Activated T-helper 2 cell treated with anti-CD3 and anti-CD28 coated beads, Interferon-gamma antibody, Interleukin-2, Interleukin-4, amounts not matched to agents 10 μg/mL and 5 μg/mL and 100 μg/mL, durations not matched to agents 14 hours and 24 hours and 36 hours (primary cell): ENCODE results near the gene PLXDC2. TPM values are rescaled to one million over a fixed set of nuclear protein-coding genes. Genes with fewer than 3 reads are reported as not detected.
"Not testable (repeated sequence)": the region's sequence is repeated elsewhere in the genome, so short reads cannot be mapped to it uniquely, and the experiment has no call there.

Source experiments
- DNase-seq: peaks from one replicate; pipeline ENCODE4 v3.0.0; 2021; ENCODE audit warnings: low spot score
- H3K27ac Mint-ChIP-seq: one replicate; pipeline ENCODE4 v1.8.0; 2021; ENCODE audit warnings: mixed read lengths
- H3K27me3 Mint-ChIP-seq: one replicate; pipeline ENCODE4 v1.8.0; 2021; ENCODE audit warnings: low read depth, mixed read lengths
- H3K36me3 Mint-ChIP-seq: one replicate; pipeline ENCODE4 v1.8.0; 2021; ENCODE audit warnings: low read depth, mixed read lengths
- H3K4me1 Mint-ChIP-seq: one replicate; pipeline ENCODE4 v1.8.0; 2021; ENCODE audit warnings: low read depth, mixed read lengths
- H3K4me3 Mint-ChIP-seq: one replicate; pipeline ENCODE4 v1.8.0; 2021; ENCODE audit warnings: low read depth, mild to moderate bottlenecking, moderate library complexity, mixed read lengths
- H3K9me3 Mint-ChIP-seq: one replicate; pipeline ENCODE4 v1.8.0; 2021; ENCODE audit warnings: mixed read lengths
- intact Hi-C: fragments of 100-400 bp; cut with micrococcal nuclease; formaldehyde crosslinking; loops from one replicate; pipeline ENCODE4 v1.15.1; 2023
- total RNA-seq: library from RNA; stranded (reverse); gene quantifications from 2 replicates; pipeline ENCODE4 v1.2.3, GENCODE V29; 2022

PLXDC2 gene
- total RNA-seq, 1 donor from 2014 or later, result not detected

DNA sequence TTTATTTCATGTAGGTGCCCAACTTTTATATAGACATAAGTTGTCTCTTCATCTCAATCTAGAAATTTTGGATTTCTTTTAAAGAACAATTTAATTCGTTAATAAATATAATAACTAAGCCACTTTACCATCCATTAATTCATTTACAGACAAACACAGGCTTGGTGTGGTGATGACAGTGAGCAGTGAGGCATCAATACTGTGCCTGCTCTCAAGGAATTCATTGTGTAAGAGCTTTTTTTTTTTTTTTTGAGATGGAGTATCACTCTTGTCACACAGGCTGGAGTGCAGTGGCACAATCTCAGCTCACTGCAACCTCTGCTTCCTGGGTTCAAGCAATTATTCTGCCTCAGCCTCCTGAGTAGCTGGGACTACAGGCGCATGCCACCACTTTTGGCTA is 185.8 kb downstream of the PLXDC2 start:
- H3K4me3 Mint-ChIP-seq, H3K4me1 Mint-ChIP-seq, intact Hi-C loops, DNase-seq, H3K36me3 Mint-ChIP-seq, H3K27me3 Mint-ChIP-seq, H3K27ac Mint-ChIP-seq: not testable (repeated sequence)
- H3K9me3 Mint-ChIP-seq, result peaks cover 11% of the 10 kb centered on the region

GRCh38 chr10:20002657-20003056 is 186.4 kb downstream of the PLXDC2 start:
- Mint-ChIP-seq H3K4me3 (no peak overlapping the region), H3K27ac (no peak overlapping the region), H3K9me3 (peaks cover 11% of the 10 kb centered on the region), H3K36me3 (no peaks in the 10 kb centered on the region), H3K27me3 (no peaks in the 10 kb centered on the region), H3K4me1 (no peaks in the 10 kb centered on the region)
- DNase-seq, result no peak
- intact Hi-C loops, result no loop called here

GRCh38 chr10:20004087-20004523 is 187.9 kb downstream of the PLXDC2 start:
- intact Hi-C loops, result no loop called here
- no peak for DNase-seq
- no peaks in the 10 kb centered on the region for H3K36me3 Mint-ChIP-seq
- peaks cover 16% of the 10 kb centered on the region for H3K9me3 Mint-ChIP-seq
- no peaks in the 10 kb centered on the region for H3K4me1 Mint-ChIP-seq
- H3K4me3 Mint-ChIP-seq, result no peak overlapping the region
- no peaks in the 10 kb centered on the region for H3K27me3 Mint-ChIP-seq
- H3K27ac Mint-ChIP-seq, result no peak overlapping the region

- H3K9me3 Mint-ChIP-seq, result peaks cover 20% of the 10 kb centered on the region
- no peak overlapping the region for H3K27ac Mint-ChIP-seq
- intact Hi-C loops, result no loop called here
- no peaks in the 10 kb centered on the region for H3K4me1 Mint-ChIP-seq
- no peak overlapping the region for H3K4me3 Mint-ChIP-seq
- DNase-seq, result no peak
- no peaks in the 10 kb centered on the region for H3K27me3 Mint-ChIP-seq
- no peaks in the 10 kb centered on the region for H3K36me3 Mint-ChIP-seq
Observed at GRCh38 chr10:20005638-20006037, 189.4 kb downstream of the PLXDC2 start.

- H3K27ac Mint-ChIP-seq, result no peak overlapping the region
- H3K4me1 Mint-ChIP-seq, result no peaks in the 10 kb centered on the region
- no peak for DNase-seq
- no peak overlapping the region for H3K4me3 Mint-ChIP-seq
- intact Hi-C loops, result no loop called here
- no peaks in the 10 kb centered on the region for H3K27me3 Mint-ChIP-seq
- peaks cover 20% of the 10 kb centered on the region for H3K9me3 Mint-ChIP-seq
- H3K36me3 Mint-ChIP-seq, result no peaks in the 10 kb centered on the region
Observed at GRCh38 chr10:20006169-20006870, 190.1 kb downstream of the PLXDC2 start.

DNA sequence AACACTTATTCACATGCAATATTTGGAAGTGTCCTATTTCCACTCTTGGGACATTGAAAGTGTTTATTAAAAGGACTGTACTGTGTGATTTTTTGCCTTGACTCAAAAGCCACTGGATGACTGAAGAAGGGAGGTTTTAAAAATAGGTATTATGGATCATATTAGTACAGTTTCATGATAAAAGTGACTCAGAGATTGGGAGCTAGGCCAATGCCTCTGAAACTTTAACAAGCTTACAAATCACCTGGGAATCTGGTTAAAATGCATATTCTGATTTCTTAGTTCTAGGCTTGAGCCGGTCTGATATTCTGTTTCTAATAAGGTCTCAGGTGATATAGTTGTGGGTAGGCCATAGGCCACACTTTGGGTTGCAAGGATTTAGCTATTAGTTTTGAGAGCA is 191.2 kb downstream of the PLXDC2 start:
- intact Hi-C loops, result no loop called here
- no peak overlapping the region for H3K4me3 Mint-ChIP-seq

GRCh38 chr10:20013991-20014750 is 197.9 kb downstream of the PLXDC2 start:
- Mint-ChIP-seq H3K4me1 (no peaks in the 10 kb centered on the region), H3K9me3 (peaks cover 18% of the 10 kb centered on the region), H3K27ac (no peak overlapping the region), H3K27me3 (no peaks in the 10 kb centered on the region), H3K36me3 (no peaks in the 10 kb centered on the region), H3K4me3 (no peak overlapping the region)
- intact Hi-C loops, result no loop called here
- no peak for DNase-seq

More for the DNA sequence above, 191.2 kb downstream of the PLXDC2 start:
- Mint-ChIP-seq H3K36me3 (no peaks in the 10 kb centered on the region), H3K27ac (no peak overlapping the region), H3K27me3 (no peaks in the 10 kb centered on the region), H3K9me3 (peaks cover 15% of the 10 kb centered on the region), H3K4me1 (no peaks in the 10 kb centered on the region)
- DNase-seq, result no peak

DNA sequence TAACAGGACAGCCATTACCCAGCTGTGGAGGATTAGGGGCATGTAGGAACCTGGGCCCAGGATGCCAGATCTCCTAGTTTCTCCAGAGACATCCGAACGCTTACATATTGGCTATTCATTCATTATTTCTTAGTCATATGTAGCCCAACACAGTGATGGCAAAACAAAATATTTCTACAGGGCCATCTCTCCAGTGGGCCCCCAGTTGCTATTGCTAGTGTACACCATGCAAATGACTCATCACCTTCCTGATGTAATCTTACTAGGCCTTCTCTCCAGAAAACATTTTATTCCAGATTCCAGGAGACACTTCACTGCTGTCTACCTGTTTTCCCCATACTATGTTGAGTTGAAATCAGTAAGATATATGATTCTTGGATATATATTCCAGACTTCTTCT is 201.7 kb downstream of the PLXDC2 start:
- peaks cover 18% of the 10 kb centered on the region for H3K9me3 Mint-ChIP-seq
- no peak overlapping the region for H3K27ac Mint-ChIP-seq
- no peaks in the 10 kb centered on the region for H3K4me1 Mint-ChIP-seq
- no peaks in the 10 kb centered on the region for H3K27me3 Mint-ChIP-seq
- intact Hi-C loops, result no loop called here
- H3K4me3 Mint-ChIP-seq, result no peak overlapping the region
- no peak for DNase-seq
- H3K36me3 Mint-ChIP-seq, result no peaks in the 10 kb centered on the region

DNA sequence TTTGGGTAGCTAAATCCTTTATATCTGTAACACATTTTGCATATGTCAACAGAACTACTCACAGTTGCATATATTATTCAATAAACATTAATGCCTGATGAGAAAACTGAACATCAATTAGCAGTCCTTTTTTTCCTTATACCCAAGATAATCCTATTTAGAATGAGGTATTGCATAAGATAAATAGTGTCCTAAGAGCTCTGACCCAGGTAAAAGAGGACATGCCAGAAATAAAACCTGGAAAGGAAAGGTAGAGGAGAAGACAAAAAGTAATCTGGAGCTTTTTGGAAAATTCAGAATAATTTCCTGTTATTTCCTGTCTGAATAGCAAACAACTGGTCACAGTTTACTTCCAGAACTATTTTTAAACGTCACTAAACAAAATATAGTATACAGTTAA is 204.4 kb downstream of the PLXDC2 start:
- intact Hi-C loops, result no loop called here
- H3K27me3 Mint-ChIP-seq, result no peaks in the 10 kb centered on the region
- peaks cover 15% of the 10 kb centered on the region for H3K9me3 Mint-ChIP-seq
- no peak overlapping the region for H3K27ac Mint-ChIP-seq
- no peaks in the 10 kb centered on the region for H3K36me3 Mint-ChIP-seq
- H3K4me1 Mint-ChIP-seq, result no peaks in the 10 kb centered on the region
- no peak overlapping the region for H3K4me3 Mint-ChIP-seq
- no peak for DNase-seq

- Mint-ChIP-seq H3K4me1 (no peaks in the 10 kb centered on the region), H3K27ac (no peak overlapping the region), H3K27me3 (no peaks in the 10 kb centered on the region), H3K4me3 (no peak overlapping the region), H3K36me3 (no peaks in the 10 kb centered on the region), H3K9me3 (peaks cover 3% of the 10 kb centered on the region)
- intact Hi-C loops, result no loop called here
- DNase-seq, result no peak
Observed at GRCh38 chr10:20029523-20029922, 213.3 kb downstream of the PLXDC2 start.

- Mint-ChIP-seq H3K27ac (no peak overlapping the region), H3K4me3 (no peak overlapping the region), H3K27me3 (no peaks in the 10 kb centered on the region), H3K4me1 (no peaks in the 10 kb centered on the region), H3K36me3 (no peaks in the 10 kb centered on the region), H3K9me3 (peaks cover 3% of the 10 kb centered on the region)
- no peak for DNase-seq
- intact Hi-C loops, result no loop called here
Observed at GRCh38 chr10:20033476-20033875, 217.2 kb downstream of the PLXDC2 start.

DNA sequence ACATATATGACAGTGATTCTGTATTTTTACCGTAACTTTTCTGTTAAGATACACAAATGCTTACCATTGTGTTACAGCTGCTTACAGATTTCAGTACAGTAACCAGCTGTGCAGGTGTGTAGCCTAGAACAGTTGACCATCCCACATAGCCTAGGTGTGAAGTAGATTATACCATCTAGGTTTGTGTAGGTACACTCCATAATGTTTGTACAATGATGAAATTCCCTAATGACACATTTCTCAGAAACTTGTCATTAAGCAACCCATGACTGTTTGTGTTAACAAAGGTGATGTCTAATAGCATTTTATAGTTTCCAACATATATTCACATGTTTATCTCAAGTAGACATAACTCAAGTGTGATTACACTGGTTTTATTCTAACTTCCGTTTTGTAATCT is 218.5 kb downstream of the PLXDC2 start:
- Mint-ChIP-seq H3K4me1 (no peaks in the 10 kb centered on the region), H3K27me3 (no peaks in the 10 kb centered on the region), H3K27ac (no peak overlapping the region), H3K36me3 (no peaks in the 10 kb centered on the region), H3K9me3 (peaks cover 3% of the 10 kb centered on the region), H3K4me3 (no peak overlapping the region)
- DNase-seq, result no peak
- intact Hi-C loops, result no loop called here

DNA sequence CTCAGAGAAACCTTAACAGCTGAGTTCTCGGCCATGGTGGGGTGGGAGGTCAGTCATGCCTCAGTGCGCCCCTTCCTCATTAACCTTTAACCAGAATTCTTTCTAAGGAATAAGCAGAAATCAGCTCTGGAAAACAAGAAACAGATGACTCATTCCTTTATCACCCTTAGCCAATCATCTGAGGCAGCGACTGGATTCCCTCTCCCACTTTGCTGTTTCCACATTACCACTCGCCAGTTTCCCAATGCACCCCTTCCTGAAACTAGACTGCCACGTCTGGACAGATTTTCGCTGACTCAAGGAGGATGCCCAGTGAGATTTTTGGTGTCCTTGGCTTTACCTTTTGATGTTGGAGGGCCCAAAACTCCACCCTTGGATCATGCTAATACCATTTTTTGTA is 223.8 kb downstream of the PLXDC2 start:
- no peak overlapping the region for H3K27ac Mint-ChIP-seq

More for the DNA sequence above, 223.8 kb downstream of the PLXDC2 start:
- Mint-ChIP-seq H3K4me3 (no peak overlapping the region), H3K36me3 (no peaks in the 10 kb centered on the region), H3K27me3 (no peaks in the 10 kb centered on the region), H3K4me1 (no peaks in the 10 kb centered on the region), H3K9me3 (peaks cover 12% of the 10 kb centered on the region)
- no peak for DNase-seq
- intact Hi-C loops, result no loop called here
